Measurements from ENCODE around the gene MDM1. TPM values are rescaled to one million over a fixed set of nuclear protein-coding genes. Genes with fewer than 3 reads are reported as not detected.

Gene MDM1
- polyA plus RNA-seq, 3 donors: 6.7 to 10.9 (median 10.3) TPM

DNA sequence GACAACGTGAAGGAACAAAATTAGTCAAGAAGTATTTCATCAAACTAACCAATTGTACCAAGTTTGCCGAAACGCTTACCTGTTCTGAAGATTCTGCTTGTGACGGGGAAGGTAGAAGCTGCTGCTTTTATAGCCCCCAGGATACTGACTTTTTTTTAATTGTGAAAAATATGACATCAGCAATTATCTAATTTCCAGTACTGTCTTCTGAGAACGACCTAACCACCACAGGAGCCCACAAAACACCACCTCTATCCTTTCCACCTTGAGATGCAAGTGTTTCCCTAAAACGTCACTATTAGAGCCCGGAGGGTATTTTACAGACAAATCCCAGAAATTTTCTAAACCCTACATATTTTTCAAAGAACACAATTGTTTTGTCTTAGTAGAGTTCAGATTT is 78.7 kb downstream of the MDM1 start, which contains the start of gene IL22:
Gene IL22, minus strand, starts transcription at position 101 of the 400 bp plus-strand sequence. CDS start 156 bp downstream, outside the sequence.
- no peaks in the 10 kb centered on the region for H4K20me1 ChIP-seq (ENCODE audit: insufficient read depth, low read length)
- H3K4me1 Mint-ChIP-seq: no peaks in the 10 kb centered on the region
- no peak within 1 kb of the TSS for H3K4me2 ChIP-seq (replicated peaks; ENCODE audit: extremely low read depth, low read length, poor library complexity, severe bottlenecking)
- no CpG with 5 or more reads among the region's 7 CpGs for WGBS (ENCODE audit: insufficient coverage)
- H3K27ac ChIP-seq (ENCODE audit: low read depth in 1 of 2, low read length in 2 of 2): no peak within 1 kb of the TSS
- no peaks in the 10 kb centered on the region for H3K4me1 ChIP-seq (ENCODE audit: control insufficient read depth in 1 of 2, insufficient read depth in 2 of 2, low read length in 2 of 2)
- H3K79me2 ChIP-seq (ENCODE audit: insufficient read depth, low read length): no peaks in the 10 kb centered on the region
- H3K9ac ChIP-seq (ENCODE audit: insufficient read depth, low read length, poor library complexity, severe bottlenecking): no peak within 1 kb of the TSS
- DNase-seq: no peak
- TF ChIP-seq, protein P1, sequence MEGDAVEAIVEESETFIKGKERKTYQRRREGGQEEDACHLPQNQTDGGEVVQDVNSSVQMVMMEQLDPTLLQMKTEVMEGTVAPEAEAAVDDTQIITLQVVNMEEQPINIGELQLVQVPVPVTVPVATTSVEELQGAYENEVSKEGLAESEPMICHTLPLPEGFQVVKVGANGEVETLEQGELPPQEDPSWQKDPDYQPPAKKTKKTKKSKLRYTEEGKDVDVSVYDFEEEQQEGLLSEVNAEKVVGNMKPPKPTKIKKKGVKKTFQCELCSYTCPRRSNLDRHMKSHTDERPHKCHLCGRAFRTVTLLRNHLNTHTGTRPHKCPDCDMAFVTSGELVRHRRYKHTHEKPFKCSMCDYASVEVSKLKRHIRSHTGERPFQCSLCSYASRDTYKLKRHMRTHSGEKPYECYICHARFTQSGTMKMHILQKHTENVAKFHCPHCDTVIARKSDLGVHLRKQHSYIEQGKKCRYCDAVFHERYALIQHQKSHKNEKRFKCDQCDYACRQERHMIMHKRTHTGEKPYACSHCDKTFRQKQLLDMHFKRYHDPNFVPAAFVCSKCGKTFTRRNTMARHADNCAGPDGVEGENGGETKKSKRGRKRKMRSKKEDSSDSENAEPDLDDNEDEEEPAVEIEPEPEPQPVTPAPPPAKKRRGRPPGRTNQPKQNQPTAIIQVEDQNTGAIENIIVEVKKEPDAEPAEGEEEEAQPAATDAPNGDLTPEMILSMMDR (IDR thresholded peaks at IDR 0.05): no peak
- intact Hi-C loops (cut with micrococcal nuclease): no loop called here
- H3K36me3 ChIP-seq (replicated peaks in 1 of 2; ENCODE audit: control insufficient read depth in 1 of 2, insufficient read depth in 2 of 2, low read length in 2 of 2): no peaks in the 10 kb centered on the region
- no peak within 1 kb of the TSS for H3K4me3 ChIP-seq (replicated peaks in 1 of 3; ENCODE audit: low read depth in 2 of 3, low read length in 3 of 3)
- H3K36me3 Mint-ChIP-seq: no peaks in the 10 kb centered on the region
- H3K4me3 Mint-ChIP-seq: no peak within 1 kb of the TSS
- no peak within 1 kb of the TSS for H3K27ac Mint-ChIP-seq
- no peaks in the 10 kb centered on the region for H3K9me3 ChIP-seq (replicated peaks in 1 of 2; ENCODE audit: control insufficient read depth in 1 of 2, insufficient read depth in 1 of 2, low read length in 2 of 2)
- H3K9me3 Mint-ChIP-seq: peaks cover 0 to 2% (median 0%) of the 10 kb centered on the region in 7 donors
- H3K27me3 Mint-ChIP-seq (ENCODE audit: low read depth in 3 of 3): peaks cover 0 to 5% (median 4%) of the 10 kb centered on the region in 3 donors
- H2AFZ ChIP-seq (ENCODE audit: insufficient read depth, low read depth, low read length, poor library complexity, severe bottlenecking): no peak within 1 kb of the TSS
- H3K27me3 ChIP-seq (ENCODE audit: control insufficient read depth in 2 of 2, insufficient read depth in 2 of 2, low read length in 2 of 2): no peaks in the 10 kb centered on the region

DNA sequence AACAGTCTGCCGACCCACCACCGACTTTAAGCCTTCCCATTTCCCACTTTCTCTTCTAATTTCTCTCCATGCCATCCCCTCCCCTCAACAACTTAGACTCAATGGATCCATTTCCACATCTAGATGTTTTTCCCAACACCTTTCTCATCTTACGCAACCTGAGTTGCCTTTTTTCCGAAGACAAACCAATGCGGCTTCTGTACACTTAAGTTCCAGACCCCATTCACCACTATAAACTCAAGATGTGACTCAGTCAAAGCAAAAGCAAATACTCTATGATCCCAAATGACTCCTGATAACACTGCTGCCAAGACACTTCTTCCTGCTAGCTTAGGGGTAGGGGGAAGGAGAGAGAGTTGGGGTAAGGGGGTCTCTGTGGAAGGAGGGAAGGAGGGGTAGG is 80.1 kb downstream of the MDM1 start:
- Mint-ChIP-seq H3K27ac (no peak overlapping the region), H3K36me3 (no peaks in the 10 kb centered on the region), H3K4me1 (no peaks in the 10 kb centered on the region), H3K4me3 (no peak overlapping the region), H3K27me3 (ENCODE audit: low read depth in 3 of 3) (peaks cover 0 to 5% (median 4%) of the 10 kb centered on the region in 3 donors), H3K9me3 (peaks cover 0 to 2% (median 0%) of the 10 kb centered on the region in 7 donors)
- no peak for DNase-seq
- H3K27me3 ChIP-seq (ENCODE audit: control insufficient read depth in 2 of 2, insufficient read depth in 2 of 2, low read length in 2 of 2): no peaks in the 10 kb centered on the region
- no peak overlapping the region for H3K9ac ChIP-seq (ENCODE audit: insufficient read depth, low read length, poor library complexity, severe bottlenecking)
- no peaks in the 10 kb centered on the region for H3K4me1 ChIP-seq (ENCODE audit: control insufficient read depth in 1 of 2, insufficient read depth in 2 of 2, low read length in 2 of 2)
- TF ChIP-seq, protein P1 (IDR thresholded peaks at IDR 0.05): no peak
- no peaks in the 10 kb centered on the region for H4K20me1 ChIP-seq (ENCODE audit: insufficient read depth, low read length)
- no peaks in the 10 kb centered on the region for H3K9me3 ChIP-seq (replicated peaks in 1 of 2; ENCODE audit: control insufficient read depth in 1 of 2, insufficient read depth in 1 of 2, low read length in 2 of 2)
- no peaks in the 10 kb centered on the region for H3K79me2 ChIP-seq (ENCODE audit: insufficient read depth, low read length)
- H3K4me3 ChIP-seq (replicated peaks in 1 of 3; ENCODE audit: low read depth in 2 of 3, low read length in 3 of 3): no peak overlapping the region
- H3K4me2 ChIP-seq (replicated peaks; ENCODE audit: extremely low read depth, low read length, poor library complexity, severe bottlenecking): no peak overlapping the region
- no peaks in the 10 kb centered on the region for H3K36me3 ChIP-seq (replicated peaks in 1 of 2; ENCODE audit: control insufficient read depth in 1 of 2, insufficient read depth in 2 of 2, low read length in 2 of 2)
- WGBS (ENCODE audit: insufficient coverage): 100% methylated on average over 5 of the region's 5 CpGs
- H2AFZ ChIP-seq (ENCODE audit: insufficient read depth, low read depth, low read length, poor library complexity, severe bottlenecking): no peak overlapping the region
- H3K27ac ChIP-seq (ENCODE audit: low read depth in 1 of 2, low read length in 2 of 2): no peak overlapping the region
- intact Hi-C loops (cut with micrococcal nuclease): no loop called here

Data from CD14-positive monocyte (primary cell).